Mucosa of rectum (tissue), 2 donors: ENCODE measurements around the gene UNC79.

ENCODE experiments used
- H3K27ac ChIP-seq, 2 donors: one replicate each; pipeline ENCODE4 v1.7.0; 2013; ENCODE audit warnings: inconsistent platforms in 2 of 2, low read depth in 2 of 2, low read length in 2 of 2
- H3K27me3 ChIP-seq, 2 donors: one replicate each; pipeline ENCODE4 v1.7.0; 2013; ENCODE audit warnings: low read length in 2 of 2; ENCODE audit not compliant: control insufficient read depth in 2 of 2, insufficient read depth in 2 of 2
- H3K36me3 ChIP-seq, 2 donors: one replicate each; pipeline ENCODE4 v1.7.0; 2013; ENCODE audit warnings: low read length in 2 of 2; ENCODE audit not compliant: control insufficient read depth in 2 of 2, insufficient read depth in 2 of 2
- H3K4me1 ChIP-seq, 2 donors: one replicate each; pipeline ENCODE4 v1.7.0; 2013; ENCODE audit warnings: low read length in 2 of 2, mild to moderate bottlenecking in 1 of 2; ENCODE audit not compliant: control insufficient read depth in 2 of 2, insufficient read depth in 2 of 2
- H3K4me3 ChIP-seq, 2 donors: one replicate each; pipeline ENCODE4 v1.7.0; 2013; ENCODE audit warnings: low read length in 2 of 2
- H3K9ac ChIP-seq, 2 donors: one replicate each; pipeline ENCODE4 v1.7.0; 2013; ENCODE audit warnings: low read length in 2 of 2, low read depth in 1 of 2, mild to moderate bottlenecking in 1 of 2
- H3K9me3 ChIP-seq, 2 donors: one replicate each; pipeline ENCODE4 v1.7.0; 2013; ENCODE audit warnings: low read length in 2 of 2; ENCODE audit not compliant: control insufficient read depth in 2 of 2
- donor health status: healthy.
- donor health status: Normal muscosa, but diverticular disease.

UNC79 gene

GRCh38 chr14:93744176-93744575 is 313.4 kb downstream of the UNC79 start:
- H3K27me3 ChIP-seq = no peaks in the 10 kb centered on the region
- H3K4me1 ChIP-seq = no peaks in the 10 kb centered on the region
- H3K9me3 ChIP-seq = no peaks in the 10 kb centered on the region
- H3K9ac ChIP-seq = no peak overlapping the region
- H3K36me3 ChIP-seq = no peaks in the 10 kb centered on the region
- no peak overlapping the region for H3K27ac ChIP-seq
- H3K4me3 ChIP-seq = no peak overlapping the region

- H3K27ac ChIP-seq = no peak overlapping the region
- no peak overlapping the region for H3K9ac ChIP-seq
- no peaks in the 10 kb centered on the region for H3K4me1 ChIP-seq
- H3K4me3 ChIP-seq = no peak overlapping the region
- H3K9me3 ChIP-seq = no peaks in the 10 kb centered on the region
- no peaks in the 10 kb centered on the region for H3K27me3 ChIP-seq
- no peaks in the 10 kb centered on the region for H3K36me3 ChIP-seq
Observed at GRCh38 chr14:93744876-93745275, 314.1 kb downstream of the UNC79 start.

- H3K9me3 ChIP-seq = no peaks in the 10 kb centered on the region
- H3K9ac ChIP-seq = no peak overlapping the region
- H3K4me3 ChIP-seq = no peak overlapping the region
- no peaks in the 10 kb centered on the region for H3K36me3 ChIP-seq
- H3K27me3 ChIP-seq = no peaks in the 10 kb centered on the region
- H3K4me1 ChIP-seq = no peaks in the 10 kb centered on the region
- H3K27ac ChIP-seq = no peak overlapping the region
Observed at GRCh38 chr14:93745603-93746273, 315.0 kb downstream of the UNC79 start.

- Histone ChIP-seq H3K4me1 (no peaks in the 10 kb centered on the region), H3K27me3 (no peaks in the 10 kb centered on the region), H3K4me3 (no peak overlapping the region), H3K27ac (no peak overlapping the region), H3K9me3 (no peaks in the 10 kb centered on the region), H3K36me3 (no peaks in the 10 kb centered on the region), H3K9ac (no peak overlapping the region)
Observed at GRCh38 chr14:93747102-93747501, 316.4 kb downstream of the UNC79 start.

- Histone ChIP-seq H3K4me3 (no peak overlapping the region), H3K27ac (no peak overlapping the region), H3K36me3 (no peaks in the 10 kb centered on the region), H3K9me3 (no peaks in the 10 kb centered on the region), H3K27me3 (no peaks in the 10 kb centered on the region), H3K4me1 (no peaks in the 10 kb centered on the region), H3K9ac (no peak overlapping the region)
Observed at GRCh38 chr14:93747560-93747959, 316.8 kb downstream of the UNC79 start.

GRCh38 chr14:93748208-93749075 is 317.7 kb downstream of the UNC79 start:
- Histone ChIP-seq H3K9ac (no peak overlapping the region), H3K27me3 (no peaks in the 10 kb centered on the region), H3K4me3 (no peak overlapping the region)

GRCh38 chr14:93749076-93749420 is 318.3 kb downstream of the UNC79 start:
- Histone ChIP-seq H3K9ac (no peak overlapping the region), H3K27me3 (no peaks in the 10 kb centered on the region), H3K36me3 (no peaks in the 10 kb centered on the region), H3K4me1 (no peaks in the 10 kb centered on the region), H3K4me3 (no peak overlapping the region), H3K27ac (peak overlapping the region in 1 of 2 donors; percentile 26), H3K9me3 (no peaks in the 10 kb centered on the region)

More at GRCh38 chr14:93748208-93749075, 317.7 kb downstream of the UNC79 start:
- Histone ChIP-seq H3K9me3 (no peaks in the 10 kb centered on the region), H3K36me3 (no peaks in the 10 kb centered on the region), H3K4me1 (no peaks in the 10 kb centered on the region), H3K27ac (no peak overlapping the region)

GRCh38 chr14:93751946-93752655 is 321.4 kb downstream of the UNC79 start:
- Histone ChIP-seq H3K27ac (no peak overlapping the region), H3K4me3 (no peak overlapping the region), H3K27me3 (no peaks in the 10 kb centered on the region), H3K36me3 (no peaks in the 10 kb centered on the region), H3K4me1 (no peaks in the 10 kb centered on the region), H3K9me3 (no peaks in the 10 kb centered on the region), H3K9ac (no peak overlapping the region)

- H3K36me3 ChIP-seq = no peaks in the 10 kb centered on the region
- H3K4me3 ChIP-seq = no peak overlapping the region
- no peaks in the 10 kb centered on the region for H3K27me3 ChIP-seq
- H3K4me1 ChIP-seq = no peaks in the 10 kb centered on the region
- no peak overlapping the region for H3K9ac ChIP-seq
- H3K9me3 ChIP-seq = no peaks in the 10 kb centered on the region
- no peak overlapping the region for H3K27ac ChIP-seq
Observed at GRCh38 chr14:93752980-93753561, 322.3 kb downstream of the UNC79 start.

GRCh38 chr14:93753647-93754046 is 322.9 kb downstream of the UNC79 start:
- H3K4me1 ChIP-seq = no peaks in the 10 kb centered on the region
- H3K4me3 ChIP-seq = no peak overlapping the region
- no peaks in the 10 kb centered on the region for H3K27me3 ChIP-seq
- H3K36me3 ChIP-seq = no peaks in the 10 kb centered on the region
- no peak overlapping the region for H3K27ac ChIP-seq
- no peaks in the 10 kb centered on the region for H3K9me3 ChIP-seq
- no peak overlapping the region for H3K9ac ChIP-seq
